ENCODE results near the gene ATRN. TPM values are rescaled to one million over a fixed set of nuclear protein-coding genes. Genes with fewer than 3 reads are reported as not detected.

ATRN gene
- total RNA-seq, 2 experiments from 2014 or later = 7.3 to 7.7 TPM

DNA sequence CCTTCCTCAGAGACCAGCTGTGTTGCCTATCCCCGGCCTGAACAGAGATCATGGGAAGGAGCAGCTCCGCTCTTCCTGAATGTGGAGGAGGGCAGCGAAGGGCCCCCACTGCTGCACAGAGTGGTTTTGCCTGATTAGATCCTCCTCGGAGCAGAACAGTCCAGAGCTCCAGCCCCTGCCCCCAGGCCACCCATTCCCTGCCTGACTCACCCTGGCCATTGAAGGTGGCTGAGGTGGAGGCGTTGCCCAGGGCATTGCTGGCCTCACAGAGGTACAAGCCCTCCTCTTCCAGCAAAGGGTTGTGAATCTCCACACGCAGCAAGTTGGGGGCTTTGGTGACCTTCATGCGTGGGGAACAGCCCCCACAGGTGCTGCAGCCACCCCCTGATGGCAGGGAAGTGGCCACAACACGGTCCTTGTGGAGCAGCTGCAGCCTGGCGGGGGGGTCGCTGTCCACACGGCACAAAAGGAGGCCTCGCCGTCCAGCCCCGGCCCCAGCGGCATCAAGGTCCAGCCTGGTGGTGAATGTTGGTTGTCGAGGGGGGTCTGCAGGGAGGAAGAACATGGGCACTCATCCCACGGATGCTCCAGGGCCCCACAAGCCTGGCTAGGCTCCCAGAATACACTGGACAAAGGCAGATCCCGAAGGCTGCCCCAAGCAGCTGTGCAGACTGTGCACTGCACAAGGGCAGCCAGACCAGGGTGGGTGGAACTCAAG, 226.9 kb downstream of the ATRN start:
- Mint-ChIP-seq H3K27ac (no peak overlapping the region), H3K36me3 (no peaks in the 10 kb centered on the region), H3K4me3 (no peak overlapping the region), H3K9me3 (no peaks in the 10 kb centered on the region), H3K27me3 (no peaks in the 10 kb centered on the region), H3K4me1 (no peaks in the 10 kb centered on the region)
- no peak for DNase-seq

DNA sequence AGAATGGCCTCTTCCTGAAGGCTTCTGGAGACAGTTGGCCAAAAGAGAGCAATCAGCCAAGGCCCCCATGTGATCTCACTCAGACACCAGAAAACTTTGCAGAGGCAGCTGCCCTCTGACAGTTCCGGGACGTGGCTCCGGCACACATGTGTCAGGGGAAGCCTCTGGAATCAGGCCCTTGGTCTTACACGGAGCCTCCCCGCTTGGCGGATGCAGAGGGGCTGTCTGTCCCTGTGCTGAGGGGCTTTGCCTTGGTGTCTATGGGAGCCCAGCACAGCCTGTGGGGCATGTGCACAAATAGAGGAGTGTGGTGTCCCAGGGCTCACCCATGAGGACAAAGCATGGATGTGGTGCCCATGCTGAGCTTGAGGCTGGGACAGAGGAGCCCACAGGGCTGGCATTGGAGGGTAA, 227.8 kb downstream of the ATRN start:
- H3K27me3 Mint-ChIP-seq = no peaks in the 10 kb centered on the region
- no peaks in the 10 kb centered on the region for H3K36me3 Mint-ChIP-seq
- no peak overlapping the region for H3K27ac Mint-ChIP-seq
- no peak for DNase-seq
- no peaks in the 10 kb centered on the region for H3K9me3 Mint-ChIP-seq
- H3K4me3 Mint-ChIP-seq = no peak overlapping the region
- no peaks in the 10 kb centered on the region for H3K4me1 Mint-ChIP-seq

DNA sequence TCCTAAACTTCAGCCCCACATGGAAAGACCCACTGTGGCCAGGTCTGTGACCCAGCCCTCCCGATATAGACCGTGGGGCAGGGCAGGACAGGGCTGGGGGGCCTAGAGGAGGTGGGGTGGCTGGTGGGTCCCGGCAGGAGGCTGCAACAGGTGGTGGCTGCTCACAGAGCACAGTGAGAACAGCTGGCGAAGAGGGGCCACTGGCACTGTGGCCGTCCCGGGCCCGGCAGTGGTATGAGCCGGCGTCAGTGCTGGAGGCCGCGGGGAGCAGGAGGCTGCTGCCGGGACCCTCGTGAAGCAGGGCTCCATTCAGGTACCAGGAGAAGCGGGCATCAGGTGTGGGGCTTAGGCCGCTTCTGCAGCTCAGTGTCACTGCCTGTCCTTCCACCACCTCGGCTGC, 228.2 kb downstream of the ATRN start:
- Mint-ChIP-seq H3K4me3 (no peak overlapping the region), H3K27ac (no peak overlapping the region), H3K9me3 (no peaks in the 10 kb centered on the region), H3K27me3 (no peaks in the 10 kb centered on the region), H3K4me1 (no peaks in the 10 kb centered on the region), H3K36me3 (no peaks in the 10 kb centered on the region)
- DNase-seq = no peak

Other genes with a start within 250 kb of the ATRN start
- 1 to 10 TPM; 1.8 to 2.9 TPM for gene SLC4A11, start 231.8 kb upstream of the ATRN start, total RNA-seq
- 1 to 10 TPM; 1.1 to 1.3 TPM for gene DNAAF9, start 63.3 kb upstream of the ATRN start, total RNA-seq
- not detected for gene GFRA4, start 192.4 kb downstream of the ATRN start, total RNA-seq
- gene ADAM33, start 211.0 kb downstream of the ATRN start, total RNA-seq = not detected
- gene SIGLEC1, start 241.6 kb downstream of the ATRN start, total RNA-seq = not detected